Endothelial cell of umbilical vein (primary cell): ENCODE results near the gene SENP8. TPM values are rescaled to one million over a fixed set of nuclear protein-coding genes. Genes with fewer than 3 reads are reported as not detected.

Experiments used
- BruUV-seq: library from RNA; stranded (reverse); fragments of 400-500 nt; replicated peaks from 2 replicates; lab custom pipeline; 2021; lab: Mats Ljungman, UMichigan
- CTCF ChIA-PET: fragments of 300-600, 350-600 bp; sonication (Branson Sonifier 250); formaldehyde crosslinking; loops from one replicate; lab custom pipeline; 2021; ENCODE audit warnings: antibody characterized with exemption, inconsistent platforms; lab: Charles Lee
- POLR2A ChIA-PET: fragments of 300-600, 350-600 bp; sonication (Branson Sonifier 250); formaldehyde crosslinking; loops from one replicate; lab custom pipeline; 2021; ENCODE audit warnings: antibody characterized with exemption, inconsistent platforms; lab: Charles Lee
- DNase-seq: peaks from one replicate; pipeline ENCODE4 v3.0.0-alpha.2; 2011; ENCODE audit warnings: low read depth, low spot score
- FAIRE-seq: peaks from 2 replicates; lab custom pipeline; 2011; peaks lifted over from hg19 to GRCh38; lab: Jason Lieb, UNC
- H2AFZ ChIP-seq: 2 replicates; pipeline ENCODE4 v1.6.0; 2012; ENCODE audit warnings: low read depth, low read length, control low read depth, inconsistent platforms
- H3K27ac ChIP-seq: 2 replicates; pipeline ENCODE4 v1.5.1; 2011; ENCODE audit warnings: low read depth, mild to moderate bottlenecking, control low read depth, low read length, moderate library complexity; ENCODE audit not compliant: insufficient read depth
- H3K27me3 ChIP-seq, 2 experiments: 2 replicates each; pipeline versions ENCODE4 v1.6.0 to v1.6.1; 2011; ENCODE audit warnings: low read length in 2 of 2, mixed read lengths in 1 of 2; ENCODE audit not compliant: control insufficient read depth in 2 of 2, insufficient read depth in 2 of 2
- H3K36me3 ChIP-seq, 2 experiments: 2 replicates in 1 of 2; 3 replicates in 1 of 2; pipeline ENCODE4 v1.5.1; 2011; ENCODE audit warnings: low read length in 2 of 2, mild to moderate bottlenecking in 1 of 2, moderate library complexity in 1 of 2; ENCODE audit not compliant: control insufficient read depth in 2 of 2, insufficient read depth in 2 of 2; ENCODE audit errors: extremely low read depth in 1 of 2
- H3K4me1 ChIP-seq: 3 replicates; pipeline ENCODE4 v1.5.1; 2011; ENCODE audit warnings: mild to moderate bottlenecking, low read length; ENCODE audit not compliant: control insufficient read depth, insufficient read depth; ENCODE audit errors: extremely low read depth
- H3K4me2 ChIP-seq: 2 replicates; pipeline ENCODE4 v1.6.1; 2011; ENCODE audit warnings: low read length, control low read depth, mixed read lengths; ENCODE audit not compliant: insufficient read depth
- H3K4me3 ChIP-seq, 3 experiments: fragments of 200-600 bp in 1 of 3; sonication (generic), shearing (Covaris generic) in 1 of 3; replicated peaks in 1 of 3; 2 replicates each; pipeline ENCODE4 v1.5.1; 2011 to 2016; ENCODE audit warnings: control low read depth in 3 of 3, low read length in 3 of 3, mild to moderate bottlenecking in 2 of 3, inconsistent platforms in 1 of 3, low read depth in 1 of 3, moderate library complexity in 1 of 3; ENCODE audit not compliant: insufficient read depth in 1 of 3
- H3K79me2 ChIP-seq: 2 replicates; pipeline ENCODE4 v1.6.0; 2012; ENCODE audit warnings: low read length, inconsistent platforms; ENCODE audit not compliant: control insufficient read depth, insufficient read depth
- H3K9ac ChIP-seq: replicated peaks from 2 replicates; pipeline ENCODE3; 2011; ENCODE audit warnings: low read length, control low read depth; ENCODE audit not compliant: insufficient read depth; ENCODE audit errors: extremely low read depth
- H3K9me1 ChIP-seq: replicated peaks from 3 replicates; pipeline ENCODE4 v1.6.0; 2011; ENCODE audit warnings: mild to moderate bottlenecking, low read length; ENCODE audit not compliant: control insufficient read depth, insufficient read depth; ENCODE audit errors: extremely low read depth
- H3K9me3 ChIP-seq: replicated peaks from 2 replicates; pipeline ENCODE4 v1.5.1; 2012; ENCODE audit warnings: low read length, inconsistent platforms; ENCODE audit not compliant: control insufficient read depth, insufficient read depth
- H4K20me1 ChIP-seq: replicated peaks from 2 replicates; pipeline ENCODE3; 2011; ENCODE audit warnings: mild to moderate bottlenecking, low read length; ENCODE audit not compliant: control insufficient read depth, insufficient read depth; ENCODE audit errors: extremely low read depth
- EZH2 ChIP-seq: IDR thresholded peaks from 2 replicates; pipeline ENCODE4 v1.6.1; 2012; ENCODE audit warnings: borderline replicate concordance, low read depth, mild to moderate bottlenecking, moderate library complexity, low read length, inconsistent platforms; ENCODE audit not compliant: severe bottlenecking
- FOS ChIP-seq: IDR thresholded peaks from 2 replicates; pipeline ENCODE4 v1.6.1; 2011; ENCODE audit warnings: mild to moderate bottlenecking, low read length, moderate library complexity, borderline replicate concordance; ENCODE audit not compliant: insufficient read depth
- GATA2 ChIP-seq: IDR thresholded peaks from 2 replicates; pipeline ENCODE4 v1.7.0; 2011; ENCODE audit warnings: low read depth, mild to moderate bottlenecking, moderate library complexity, mixed read lengths, low read length; ENCODE audit not compliant: insufficient read length, insufficient read depth
- JUN ChIP-seq: IDR thresholded peaks from 2 replicates; pipeline ENCODE4 v1.6.1; 2011; ENCODE audit warnings: borderline replicate concordance, low read depth; ENCODE audit not compliant: insufficient read length, insufficient read depth
- MYC ChIP-seq: IDR thresholded peaks from one replicate; pipeline ENCODE4 v1.6.1; 2011; ENCODE audit warnings: mild to moderate bottlenecking, low read depth, low read length
- POLR2A ChIP-seq: IDR thresholded peaks from 2 replicates; pipeline ENCODE4 v1.6.1; 2012; ENCODE audit warnings: low read depth, mild to moderate bottlenecking, control low read depth, low read length
- POLR2AphosphoS5 ChIP-seq: IDR thresholded peaks from 2 replicates; pipeline ENCODE4 v1.6.1; 2012; ENCODE audit warnings: low read depth, mild to moderate bottlenecking, control low read depth, low read length, moderate library complexity; ENCODE audit not compliant: insufficient read depth
- dilution Hi-C: fragments of 300-500 bp; cut with MboI; formaldehyde crosslinking; loops from one replicate; pipeline ENCODE4 v1.15.0; 2019; ENCODE audit warnings: low sequenced_read_pairs; ENCODE audit not compliant: extremely low pct_ligation_motif_present
- intact Hi-C: fragments of 100-400 bp; cut with micrococcal nuclease; formaldehyde crosslinking; loops from one replicate; pipeline ENCODE4 v1.10.0; 2022
- polyA plus RNA-seq, 4 experiments: library from polyadenylated mRNA; depleted of rRNA in 3 of 4; stranded (reverse) in 3 of 4; unstranded in 1 of 4; fragments of >200 nt; gene quantifications; 2 replicates each; pipeline versions ENCODE4 v1.2.1 to v1.2.3, GENCODE V29; 2011 to 2012; ENCODE audit warnings: missing spikeins in 1 of 4
- total RNA-seq: library from RNA; stranded (reverse); gene quantifications from 2 replicates; pipeline ENCODE4 v1.2.3, GENCODE V29; 2021
- TF ChIP-seq, protein P1 (sequence below): IDR thresholded peaks from 2 replicates; pipeline ENCODE4 v1.6.1; 2011; ENCODE audit not compliant: insufficient read depth, insufficient read length
- TF ChIP-seq, protein P2 (sequence below), 2 donors: IDR thresholded peaks; 1 replicate in 1 of 2; 2 replicates in 1 of 2; pipeline ENCODE4 v1.5.1; 2011; ENCODE audit warnings: low read length in 2 of 2, mild to moderate bottlenecking in 2 of 2, moderate library complexity in 2 of 2, control low read depth in 1 of 2, inconsistent platforms in 1 of 2, low read depth in 1 of 2; ENCODE audit not compliant: insufficient read depth in 1 of 2; ENCODE audit errors: extremely low read depth in 1 of 2

Gene SENP8
- total and polyA plus RNA-seq, 2 donors (not counting 3 experiments of a cell fraction or from before 2014, with no cell fraction given), result 0.91 to 1.3 TPM

GRCh38 chr15:72078887-72079286 lies 39.3 kb upstream of the SENP8 start:
- H3K4me1 ChIP-seq, result no peaks in the 10 kb centered on the region
- H3K79me2 ChIP-seq, result peaks cover 5% of the 10 kb centered on the region
- intact Hi-C loops (no loop called here), dilution Hi-C loops (no loop called here)
- no peak overlapping the region for H3K27ac ChIP-seq
- POLR2A ChIA-PET, result no interaction called here
- H3K9ac ChIP-seq, result no peak overlapping the region
- H3K9me1 ChIP-seq, result no peaks in the 10 kb centered on the region
- no peak for FAIRE-seq
- no peaks in the 10 kb centered on the region for H3K9me3 ChIP-seq
- BruUV-seq, result no TSS peak
- H3K36me3 ChIP-seq, result no peaks in the 10 kb centered on the region
- H3K4me2 ChIP-seq, result no peak overlapping the region
- peaks cover 2% of the 10 kb centered on the region for H4K20me1 ChIP-seq
- H3K27me3 ChIP-seq, result no peaks in the 10 kb centered on the region
- no peak overlapping the region for H2AFZ ChIP-seq
- H3K4me3 ChIP-seq, result no peak overlapping the region
- TF ChIP-seq POLR2A (no peak), EZH2 (no peak), JUN (no peak), MYC (no peak), POLR2AphosphoS5 (no peak), GATA2 (no peak), FOS (no peak)
- TF ChIP-seq, protein P1, sequence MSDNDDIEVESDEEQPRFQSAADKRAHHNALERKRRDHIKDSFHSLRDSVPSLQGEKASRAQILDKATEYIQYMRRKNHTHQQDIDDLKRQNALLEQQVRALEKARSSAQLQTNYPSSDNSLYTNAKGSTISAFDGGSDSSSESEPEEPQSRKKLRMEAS, result no peak
- TF ChIP-seq, protein P2, sequence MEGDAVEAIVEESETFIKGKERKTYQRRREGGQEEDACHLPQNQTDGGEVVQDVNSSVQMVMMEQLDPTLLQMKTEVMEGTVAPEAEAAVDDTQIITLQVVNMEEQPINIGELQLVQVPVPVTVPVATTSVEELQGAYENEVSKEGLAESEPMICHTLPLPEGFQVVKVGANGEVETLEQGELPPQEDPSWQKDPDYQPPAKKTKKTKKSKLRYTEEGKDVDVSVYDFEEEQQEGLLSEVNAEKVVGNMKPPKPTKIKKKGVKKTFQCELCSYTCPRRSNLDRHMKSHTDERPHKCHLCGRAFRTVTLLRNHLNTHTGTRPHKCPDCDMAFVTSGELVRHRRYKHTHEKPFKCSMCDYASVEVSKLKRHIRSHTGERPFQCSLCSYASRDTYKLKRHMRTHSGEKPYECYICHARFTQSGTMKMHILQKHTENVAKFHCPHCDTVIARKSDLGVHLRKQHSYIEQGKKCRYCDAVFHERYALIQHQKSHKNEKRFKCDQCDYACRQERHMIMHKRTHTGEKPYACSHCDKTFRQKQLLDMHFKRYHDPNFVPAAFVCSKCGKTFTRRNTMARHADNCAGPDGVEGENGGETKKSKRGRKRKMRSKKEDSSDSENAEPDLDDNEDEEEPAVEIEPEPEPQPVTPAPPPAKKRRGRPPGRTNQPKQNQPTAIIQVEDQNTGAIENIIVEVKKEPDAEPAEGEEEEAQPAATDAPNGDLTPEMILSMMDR (IDR thresholded peaks at IDR 0.05; ENCODE audit: extremely low read depth in 1 of 2, insufficient read depth in 1 of 2, low read depth in 1 of 2, low read length in 2 of 2), result no peak
- CTCF ChIA-PET, result no interaction called here
- DNase-seq, result no peak
